Dedifferentiated amniotic fluid mesenchymal stem cell (primary cell): ENCODE results near the gene ATG16L1.

Experiments
- DNase-seq: peaks from one replicate; pipeline ENCODE4 v3.0.0-alpha.2; 2016; ENCODE audit errors: extremely low spot score

Gene ATG16L1

DNA sequence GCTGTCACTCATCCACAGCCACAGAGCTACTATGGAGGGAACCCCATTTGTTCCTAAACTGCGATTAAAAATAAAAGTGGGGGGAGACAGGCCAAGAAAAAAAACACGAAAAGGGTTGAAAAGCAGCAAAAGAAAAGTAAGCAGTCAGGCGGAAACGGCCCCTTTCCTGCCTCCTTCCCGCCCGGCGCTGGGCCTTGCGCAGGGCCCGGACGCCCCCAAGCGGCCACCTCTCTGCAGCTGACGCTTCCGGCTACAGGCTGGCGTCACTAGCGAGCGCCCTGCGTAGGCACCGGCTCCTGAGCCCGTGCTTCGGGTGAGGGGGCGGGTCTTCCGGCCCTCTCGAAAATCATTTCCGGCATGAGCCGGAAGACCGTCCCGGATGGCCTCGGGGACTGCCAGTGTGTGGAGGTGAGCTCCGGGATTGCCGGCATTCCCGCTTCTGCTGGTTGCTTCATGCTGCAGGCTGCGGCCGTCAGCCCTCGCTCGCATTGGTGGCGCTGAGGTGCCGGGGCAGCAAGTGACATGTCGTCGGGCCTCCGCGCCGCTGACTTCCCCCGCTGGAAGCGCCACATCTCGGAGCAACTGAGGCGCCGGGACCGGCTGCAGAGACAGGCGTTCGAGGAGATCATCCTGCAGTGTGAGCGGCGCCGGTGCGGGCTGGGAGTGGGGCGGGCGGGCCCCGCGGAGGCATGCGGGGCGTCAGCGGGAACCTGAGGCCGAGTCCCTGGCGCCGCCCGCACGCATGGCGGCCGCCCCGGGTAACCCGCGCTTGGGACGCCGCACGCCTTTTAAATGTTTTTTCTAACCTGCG, at the start of gene ATG16L1:
TSS of gene ATG16L1 (plus strand) at position 368 of the 811 bp plus-strand sequence. CDS start at position 523, 155 bp downstream.
- peak; percentile 97 for DNase-seq

- no peak for DNase-seq
These were observed 48.9 kb upstream of the ATG16L1 start for GRCh38 chr2:233202531-233202944.

DNA sequence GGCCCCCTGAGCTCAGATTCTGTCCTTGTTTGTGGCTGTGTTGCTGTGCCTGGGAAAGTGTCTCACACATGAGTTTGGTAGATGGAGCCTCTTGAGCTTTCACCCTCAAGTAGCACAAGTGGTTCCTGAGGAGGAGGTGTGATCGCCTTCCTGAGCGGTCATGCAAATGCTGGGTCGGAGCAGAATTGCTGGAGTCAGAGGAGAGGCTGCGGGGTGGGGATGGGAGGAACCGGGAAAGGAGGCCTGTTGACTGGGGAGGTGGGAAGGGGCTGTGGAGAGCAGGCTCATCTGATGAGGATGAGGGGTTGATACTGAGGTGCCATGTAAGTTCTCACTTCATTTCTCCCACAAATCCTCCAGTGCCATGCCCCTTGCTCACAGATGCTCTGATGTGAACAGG, 48.4 kb upstream of the ATG16L1 start:
- DNase-seq = no peak

DNA sequence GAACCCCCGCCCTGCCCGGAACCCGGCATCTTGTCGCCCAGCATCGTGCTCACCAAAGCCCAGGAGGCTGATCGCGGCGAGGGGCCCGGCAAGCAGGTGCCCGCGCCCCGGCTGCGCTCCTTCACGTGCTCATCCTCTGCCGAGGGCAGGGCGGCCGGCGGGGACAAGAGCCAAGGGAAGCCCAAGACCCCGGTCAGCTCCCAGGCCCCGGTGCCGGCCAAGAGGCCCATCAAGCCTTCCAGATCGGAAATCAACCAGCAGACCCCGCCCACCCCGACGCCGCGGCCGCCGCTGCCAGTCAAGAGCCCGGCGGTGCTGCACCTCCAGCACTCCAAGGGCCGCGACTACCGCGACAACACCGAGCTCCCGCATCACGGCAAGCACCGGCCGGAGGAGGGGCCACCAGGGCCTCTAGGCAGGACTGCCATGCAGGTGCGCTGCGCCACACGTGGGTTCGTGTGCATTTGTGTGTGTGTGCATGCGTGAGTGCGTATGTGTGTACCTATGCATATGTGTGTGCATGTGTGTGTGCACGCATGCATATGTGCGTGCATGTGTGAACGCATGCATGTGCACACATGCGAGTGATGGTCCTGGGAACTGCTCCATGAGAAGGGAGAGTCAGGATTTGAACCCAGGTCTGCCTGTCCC, 47.1 kb upstream of the ATG16L1 start:
- no peak for DNase-seq

- DNase-seq = no peak
These were observed 42.9 kb upstream of the ATG16L1 start for GRCh38 chr2:233208382-233209116.

DNA sequence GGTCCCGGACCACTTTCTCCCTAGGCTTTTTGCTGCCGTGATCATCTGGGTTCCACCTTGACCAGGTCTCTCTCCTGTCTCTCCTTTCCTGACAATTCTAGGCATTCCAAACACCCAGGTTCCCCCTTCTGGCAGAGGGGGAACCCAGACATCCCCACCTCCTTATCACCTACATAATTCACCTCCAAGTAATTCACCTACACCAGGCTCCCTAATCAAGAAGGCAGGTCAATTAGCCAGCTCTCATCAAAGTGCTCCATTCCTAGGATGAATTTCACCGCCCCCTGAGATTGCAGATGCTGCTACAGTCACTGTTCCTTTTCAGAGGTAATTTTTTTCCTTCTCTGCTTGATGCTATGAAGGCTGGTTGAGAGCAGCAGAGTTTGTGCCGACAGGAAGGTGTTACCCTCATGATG, 42.3 kb upstream of the ATG16L1 start:
- no peak for DNase-seq

GRCh38 chr2:233209533-233210171, 41.8 kb upstream of the ATG16L1 start:
- no peak for DNase-seq

DNA sequence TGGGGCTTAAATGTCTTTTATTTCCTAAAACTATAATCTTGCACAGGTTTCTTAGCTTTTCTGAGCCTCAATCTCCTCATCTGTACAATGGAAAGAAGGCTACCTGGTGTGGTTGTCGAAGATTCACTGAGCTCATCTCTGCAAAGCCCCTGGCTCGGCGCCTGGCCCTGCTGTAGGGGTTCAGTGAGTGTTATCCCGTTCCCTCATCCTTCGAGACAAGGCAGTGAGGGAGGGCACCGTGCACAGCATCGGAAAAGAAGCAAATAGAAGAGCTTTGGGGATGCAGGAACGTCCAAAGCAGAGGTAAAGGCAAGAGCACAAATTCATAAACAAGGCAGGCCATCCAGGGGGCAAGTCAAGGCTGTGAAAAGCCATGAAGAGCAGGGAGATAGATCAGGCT, 41.2 kb upstream of the ATG16L1 start:
- no peak for DNase-seq

- peak; percentile 93 for DNase-seq
These were observed 40.5 kb upstream of the ATG16L1 start for GRCh38 chr2:233210843-233211547.

- DNase-seq = no peak
These were observed 40.0 kb upstream of the ATG16L1 start for GRCh38 chr2:233211548-233211895.

DNA sequence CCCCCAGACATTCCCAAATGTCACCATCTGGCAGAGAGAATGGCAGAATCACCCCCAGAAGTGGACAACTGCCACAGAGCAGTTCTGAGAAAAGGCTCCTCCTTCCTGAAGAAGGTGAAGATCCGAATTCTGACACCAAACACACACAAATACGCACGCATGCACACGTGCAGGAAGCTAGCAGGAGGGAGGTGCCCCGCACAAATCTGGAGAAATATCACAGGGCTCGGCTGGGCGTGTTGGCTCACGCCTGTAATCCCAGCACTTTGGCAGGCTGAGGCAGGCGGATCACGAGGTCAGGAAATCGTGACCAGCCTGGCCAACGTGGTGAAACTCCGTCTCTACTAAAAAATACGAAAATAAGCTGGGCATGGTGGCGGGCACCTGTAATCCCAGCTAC, 38.5 kb upstream of the ATG16L1 start:
- no peak for DNase-seq

DNA sequence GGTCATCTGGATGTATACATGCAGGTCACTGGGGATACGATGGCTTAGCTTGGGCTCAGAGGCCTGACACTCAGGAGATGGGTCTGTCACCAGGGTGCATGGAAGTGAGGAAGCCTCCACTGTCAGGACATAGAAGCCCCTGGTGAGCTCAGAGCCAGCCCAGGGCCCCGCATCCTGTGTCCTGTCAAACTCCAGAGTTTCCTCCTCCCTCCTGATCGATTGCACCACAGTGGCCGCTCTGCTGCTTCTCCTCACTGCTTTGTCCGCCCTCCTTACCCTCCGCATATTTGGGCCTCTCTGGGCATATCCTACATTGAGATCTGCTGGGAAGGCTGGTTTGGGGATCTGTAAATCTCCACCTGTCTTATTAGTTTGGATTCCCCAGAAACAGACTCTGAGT, 37.5 kb upstream of the ATG16L1 start:
- no peak for DNase-seq

DNA sequence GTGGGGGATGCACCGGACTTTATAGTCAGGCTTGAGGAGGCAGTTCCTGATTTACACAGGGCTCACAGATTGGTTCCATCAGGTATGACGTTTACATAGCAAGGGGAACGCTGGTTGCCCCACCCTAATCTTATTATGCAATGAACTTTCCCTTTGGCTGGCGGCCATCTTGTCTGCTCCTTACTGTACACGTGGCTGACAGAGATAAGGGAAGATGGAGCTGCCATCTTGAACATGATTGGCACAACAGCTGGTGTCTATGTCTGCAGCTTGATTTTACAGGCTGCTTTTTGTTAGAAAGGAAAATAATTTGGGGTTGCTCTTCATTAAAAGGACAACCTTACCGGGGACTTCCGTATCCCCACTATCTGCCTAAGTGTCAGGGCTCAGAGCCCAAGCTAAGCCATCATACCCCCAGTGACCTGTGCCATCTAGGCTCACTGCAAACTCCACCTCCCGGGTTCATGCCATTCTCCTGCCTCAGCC, 33.5 kb upstream of the ATG16L1 start:
- no peak for DNase-seq

GRCh38 chr2:233218836-233219235, 32.6 kb upstream of the ATG16L1 start:
- no peak for DNase-seq

DNA sequence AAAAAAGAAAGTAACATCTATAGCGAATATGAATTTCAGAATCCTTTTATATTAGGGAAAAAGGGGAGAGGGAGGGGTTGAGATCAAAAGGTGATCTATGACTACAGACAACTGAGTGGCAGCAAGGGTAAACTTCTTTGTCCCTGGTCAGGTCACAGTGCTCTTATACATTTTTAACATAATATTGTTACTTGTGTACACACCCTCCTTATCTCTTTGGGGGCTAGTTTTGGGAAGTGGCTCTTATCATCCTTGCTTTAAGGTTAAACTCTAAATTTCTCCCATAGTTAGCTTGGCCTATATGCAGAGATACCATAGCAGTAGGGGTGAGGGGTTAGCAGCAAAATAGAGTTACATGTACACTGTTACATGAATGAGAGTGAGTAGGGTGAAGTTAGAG, 31.6 kb upstream of the ATG16L1 start:
- DNase-seq = no peak

GRCh38 chr2:233221378-233222063, 30.0 kb upstream of the ATG16L1 start:
- DNase-seq = no peak

- DNase-seq = no peak
These were observed 28.2 kb upstream of the ATG16L1 start for GRCh38 chr2:233223059-233223894.

- DNase-seq = no peak
These were observed 26.0 kb upstream of the ATG16L1 start for GRCh38 chr2:233225230-233226068.

GRCh38 chr2:233226511-233227031, 24.9 kb upstream of the ATG16L1 start:
- DNase-seq = no peak
